ENCODE data around the gene PTPN9. TPM values are rescaled to one million over a fixed set of nuclear protein-coding genes. Genes with fewer than 3 reads are reported as not detected.

PTPN9 gene
- total and polyA plus RNA-seq, 2 of the 13 experiments (the other 11 are each of a cell fraction or from before 2014, with no cell fraction given): 16.6 to 19.9 TPM

- Histone ChIP-seq H2AFZ (ENCODE audit: low read length) (no peak overlapping the region), H4K20me1 (ENCODE audit: insufficient read depth, low read length) (no peaks in the 10 kb centered on the region), H3K9ac (ENCODE audit: insufficient read depth, low read depth, low read length) (no peak overlapping the region), H3K4me2 (ENCODE audit: low read depth, low read length) (no peak overlapping the region), H3K27ac (ENCODE audit: extremely low read length, insufficient read depth, low read length) (no peak overlapping the region), H3K79me2 (ENCODE audit: insufficient read depth, low read length) (no peaks in the 10 kb centered on the region), H3K36me3 (replicated peaks in 1 of 2; ENCODE audit: control insufficient read depth in 1 of 2, insufficient read depth in 2 of 2, low read length in 2 of 2) (no peaks in the 10 kb centered on the region; a peak in 1 of 5 replicates), H3K27me3 (ENCODE audit: control insufficient read depth in 1 of 2, insufficient read depth in 2 of 2, low read length in 2 of 2) (no peaks in the 10 kb centered on the region), H3K9me3 (ENCODE audit: low read length) (no peaks in the 10 kb centered on the region), H3K4me3 (replicated peaks in 1 of 3; ENCODE audit: insufficient read depth in 1 of 3, low read depth in 2 of 3, low read length in 3 of 3) (no peak overlapping the region), H3K4me1 (ENCODE audit: insufficient read depth, low read length) (no peaks in the 10 kb centered on the region)
- TF ChIP-seq KMT2B (CRISPR knock-in tag; IDR thresholded peaks at IDR 0.05) (no peak), IRX3 (CRISPR knock-in tag; IDR thresholded peaks at IDR 0.05; ENCODE audit: borderline replicate concordance, low read depth) (no peak), ESRRA (CRISPR knock-in tag; IDR thresholded peaks at IDR 0.05; ENCODE audit: low read depth) (no peak), FOXM1 (CRISPR knock-in tag; IDR thresholded peaks at IDR 0.05) (no peak), HOXD1 (CRISPR knock-in tag; IDR thresholded peaks at IDR 0.05) (no peak), ZNF225 (CRISPR knock-in tag; IDR thresholded peaks at IDR 0.05) (no peak), RFXAP (CRISPR knock-in tag; IDR thresholded peaks at IDR 0.05; ENCODE audit: borderline replicate concordance) (no peak), ZNF564 (CRISPR knock-in tag; IDR thresholded peaks at IDR 0.05) (no peak), ZNF138 (CRISPR knock-in tag; IDR thresholded peaks at IDR 0.05; ENCODE audit: low read depth) (no peak), HBP1 (CRISPR knock-in tag; IDR thresholded peaks at IDR 0.05; ENCODE audit: low read depth) (no peak), ZNF879 (CRISPR knock-in tag; IDR thresholded peaks at IDR 0.05) (no peak), NFKBIZ (CRISPR knock-in tag; IDR thresholded peaks at IDR 0.05) (no peak), DBP (CRISPR knock-in tag; IDR thresholded peaks at IDR 0.05; ENCODE audit: not compliant biosample characterization) (no peak), SPEN (CRISPR knock-in tag; IDR thresholded peaks at IDR 0.05; ENCODE audit: low read depth) (no peak), NAIF1 (CRISPR knock-in tag; IDR thresholded peaks at IDR 0.05; ENCODE audit: borderline replicate concordance) (no peak), ZNF513 (CRISPR knock-in tag; conservative IDR thresholded peaks at IDR 0.05) (no peak), TEAD3 (CRISPR knock-in tag; optimal IDR thresholded peaks at IDR 0.05; ENCODE audit: borderline replicate concordance) (no peak), ZNF749 (CRISPR knock-in tag; IDR thresholded peaks at IDR 0.05; ENCODE audit: borderline replicate concordance) (no peak)
- intact Hi-C loops (cut with micrococcal nuclease; ENCODE audit: unreplicated experiment) (no loop called here), in situ Hi-C loops (cut with HindIII; ENCODE audit: extremely low pct_ligation_motif_present, low pct_unique_long_range_greater_than_20kb) (no loop called here)
- CTCF ChIA-PET (ENCODE audit: low intra/inter-chr PET ratio, low total read pairs): no interaction called here
- POLR2A ChIA-PET: no interaction called here
- 97% methylated on average over 2 of the region's 2 CpGs for WGBS (ENCODE audit: low lambda C conversion rate)
- ATAC-seq: no peak
- FAIRE-seq: no peak
- no TSS peak for BruUV-seq (replicated peaks)
- DNase-seq (ENCODE audit: low spot score): no peak
Observed at GRCh38 chr15:75590239-75590638, 11.1 kb upstream of the PTPN9 start.

Data from HepG2 (cell line).